Omental fat pad (tissue), 4 donors: ENCODE measurements around the gene CYP4F8. TPM values are rescaled to one million over a fixed set of nuclear protein-coding genes. Genes with fewer than 3 reads are reported as not detected.

Source experiments
- ATAC-seq: fragments of 150-250 bp; one replicate; pipeline ENCODE4 v1.9.1; 2016; ENCODE audit warnings: mild to moderate bottlenecking, moderate library complexity; ENCODE audit not compliant: low FRiP score
- DNase-seq: peaks from one replicate; pipeline ENCODE4 v3.0.0-alpha.2; 2019; ENCODE audit warnings: low spot score
- total RNA-seq, 4 donors: library from RNA; depleted of rRNA; stranded (reverse); fragments of >200 nt; gene quantifications; one replicate each; pipeline ENCODE4 v1.1.0, GENCODE V29; 2016
- TF ChIP-seq, protein P1 (sequence below), 3 donors: fragments of 450-650 bp; IDR thresholded peaks; one replicate each; pipeline ENCODE4 v1.5.1; 2016 to 2017; ENCODE audit warnings: antibody characterized with exemption in 3 of 3, mild to moderate bottlenecking in 3 of 3, moderate library complexity in 2 of 3

Gene CYP4F8
- total RNA-seq, 4 donors from 2014 or later, result not detected

DNA sequence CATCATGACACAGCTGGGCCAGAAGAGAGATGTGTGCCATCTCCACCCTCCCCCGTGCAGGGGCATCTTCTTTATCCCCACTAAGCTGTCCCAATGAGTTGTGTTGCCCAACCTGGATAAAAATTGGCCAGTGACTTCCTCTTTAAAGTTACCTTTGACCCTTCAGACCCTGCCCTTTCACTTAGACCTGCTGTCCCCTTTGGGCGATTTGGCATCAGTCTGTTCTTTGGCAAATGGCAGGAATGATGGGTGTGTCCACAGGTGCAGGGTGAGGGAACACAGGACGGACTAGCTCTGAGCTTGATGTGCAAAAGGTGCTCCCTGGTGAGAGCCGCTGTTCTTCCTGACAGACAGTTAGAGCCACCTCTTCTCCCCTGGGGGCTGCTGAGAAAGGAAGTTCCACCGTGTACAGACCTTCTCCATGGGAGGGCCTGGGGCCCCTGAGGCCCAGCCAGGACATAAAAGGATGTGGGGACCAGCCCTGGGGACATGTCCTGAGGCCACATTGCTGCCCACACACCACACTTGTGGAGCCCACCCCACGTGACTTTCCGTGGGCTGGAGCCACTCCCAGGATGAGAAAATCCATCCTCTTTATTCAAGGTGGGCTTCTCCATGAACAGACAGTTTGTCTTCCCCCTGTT is 1.7 kb downstream of the CYP4F8 start:
- TF ChIP-seq, protein P1, sequence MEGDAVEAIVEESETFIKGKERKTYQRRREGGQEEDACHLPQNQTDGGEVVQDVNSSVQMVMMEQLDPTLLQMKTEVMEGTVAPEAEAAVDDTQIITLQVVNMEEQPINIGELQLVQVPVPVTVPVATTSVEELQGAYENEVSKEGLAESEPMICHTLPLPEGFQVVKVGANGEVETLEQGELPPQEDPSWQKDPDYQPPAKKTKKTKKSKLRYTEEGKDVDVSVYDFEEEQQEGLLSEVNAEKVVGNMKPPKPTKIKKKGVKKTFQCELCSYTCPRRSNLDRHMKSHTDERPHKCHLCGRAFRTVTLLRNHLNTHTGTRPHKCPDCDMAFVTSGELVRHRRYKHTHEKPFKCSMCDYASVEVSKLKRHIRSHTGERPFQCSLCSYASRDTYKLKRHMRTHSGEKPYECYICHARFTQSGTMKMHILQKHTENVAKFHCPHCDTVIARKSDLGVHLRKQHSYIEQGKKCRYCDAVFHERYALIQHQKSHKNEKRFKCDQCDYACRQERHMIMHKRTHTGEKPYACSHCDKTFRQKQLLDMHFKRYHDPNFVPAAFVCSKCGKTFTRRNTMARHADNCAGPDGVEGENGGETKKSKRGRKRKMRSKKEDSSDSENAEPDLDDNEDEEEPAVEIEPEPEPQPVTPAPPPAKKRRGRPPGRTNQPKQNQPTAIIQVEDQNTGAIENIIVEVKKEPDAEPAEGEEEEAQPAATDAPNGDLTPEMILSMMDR (IDR thresholded peaks at IDR 0.05), result no peak
- DNase-seq (no peak), ATAC-seq (no peak)

DNA sequence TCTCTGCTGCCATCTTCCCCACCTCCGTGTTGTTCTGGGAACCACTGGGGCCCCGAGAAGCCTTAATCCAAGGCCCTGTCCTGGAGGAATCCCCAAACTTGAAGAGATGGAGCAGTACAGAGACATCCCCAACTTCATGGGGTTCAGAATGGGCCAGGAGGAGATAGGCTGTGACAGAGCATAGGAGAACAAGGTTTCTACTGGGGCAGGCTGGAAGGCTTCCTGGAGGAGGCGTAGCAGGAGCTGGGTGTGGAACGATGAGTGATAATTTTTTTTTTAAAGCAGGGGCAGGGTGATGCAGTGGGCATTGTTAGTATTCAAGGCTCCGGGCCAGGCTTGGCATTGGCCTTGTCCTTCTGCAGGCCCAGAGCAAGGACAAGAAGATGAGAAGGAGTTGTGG is 3.3 kb downstream of the CYP4F8 start:
- TF ChIP-seq, protein P1 (IDR thresholded peaks at IDR 0.05), result no peak
- DNase-seq (no peak), ATAC-seq (no peak)

DNA sequence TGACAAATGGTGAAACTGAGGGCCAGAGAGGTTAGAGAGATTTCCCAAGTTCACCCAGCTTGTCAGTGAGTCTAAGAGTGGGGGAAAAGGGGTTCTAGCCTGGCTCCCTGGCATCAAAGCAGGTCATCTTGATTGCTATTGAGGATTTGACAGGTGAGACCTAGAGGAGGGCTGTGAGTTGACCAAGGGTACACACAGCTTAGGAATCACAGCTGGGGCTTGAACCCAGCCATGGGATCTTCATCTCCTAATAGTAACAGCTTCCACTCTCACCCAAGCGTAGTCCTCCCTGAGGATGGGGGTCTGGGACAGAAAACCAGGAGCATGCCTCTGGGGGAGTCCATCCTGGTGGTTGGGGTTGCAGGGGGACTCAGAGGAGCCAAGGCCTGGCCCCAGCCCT is 6.8 kb downstream of the CYP4F8 start:
- no peak for DNase-seq
- no peak for ATAC-seq
- TF ChIP-seq, protein P1 (IDR thresholded peaks at IDR 0.05), result no peak

DNA sequence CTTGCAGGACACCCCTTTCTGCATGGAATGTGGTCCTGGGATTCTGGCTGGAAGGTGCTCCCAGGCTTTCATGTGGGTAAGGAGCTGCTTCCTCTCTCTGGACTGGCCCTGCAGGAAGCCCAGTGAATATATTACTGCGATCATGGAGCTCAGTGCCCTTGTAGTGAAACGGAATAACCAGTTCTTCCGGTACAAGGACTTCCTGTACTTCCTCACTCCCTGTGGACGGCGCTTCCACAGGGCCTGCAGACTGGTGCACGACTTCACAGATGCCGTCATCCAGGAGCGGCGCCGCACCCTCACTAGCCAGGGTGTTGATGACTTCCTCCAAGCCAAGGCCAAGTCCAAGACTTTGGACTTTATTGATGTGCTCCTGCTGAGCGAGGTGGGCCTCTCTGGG is 8.0 kb downstream of the CYP4F8 start:
- no peak for DNase-seq
- TF ChIP-seq, protein P1 (IDR thresholded peaks at IDR 0.05), result no peak
- no peak for ATAC-seq

DNA sequence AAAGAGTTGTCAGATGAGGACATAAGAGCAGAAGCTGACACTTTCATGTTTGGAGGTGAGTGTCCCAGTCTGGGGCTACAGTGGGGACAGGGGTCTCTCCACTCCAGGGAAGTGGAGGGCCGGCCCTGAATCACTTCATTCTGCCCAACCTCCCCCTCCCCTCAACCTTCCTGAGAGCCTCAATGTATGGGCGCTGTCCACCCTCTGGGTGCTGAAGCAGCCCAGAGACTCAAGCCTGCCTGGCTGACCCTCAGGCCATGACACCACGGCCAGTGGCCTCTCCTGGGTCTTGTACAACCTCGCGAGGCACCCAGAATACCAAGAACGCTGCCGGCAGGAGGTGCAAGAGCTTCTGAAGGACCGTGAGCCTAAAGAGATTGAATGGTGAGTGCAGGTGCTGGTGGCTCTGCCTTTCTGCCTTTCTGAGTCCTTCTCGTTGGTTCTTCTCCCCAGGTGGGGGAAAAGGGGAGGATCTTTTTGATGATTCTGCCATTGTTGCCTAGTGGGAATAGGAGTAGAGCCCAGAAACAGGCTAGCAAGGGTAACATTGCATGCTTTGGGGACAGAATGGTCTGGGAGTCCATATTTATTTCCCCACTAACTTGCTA is 8.8 kb downstream of the CYP4F8 start:
- TF ChIP-seq, protein P1 (IDR thresholded peaks at IDR 0.05), result no peak
- no peak for DNase-seq
- no peak for ATAC-seq

DNA sequence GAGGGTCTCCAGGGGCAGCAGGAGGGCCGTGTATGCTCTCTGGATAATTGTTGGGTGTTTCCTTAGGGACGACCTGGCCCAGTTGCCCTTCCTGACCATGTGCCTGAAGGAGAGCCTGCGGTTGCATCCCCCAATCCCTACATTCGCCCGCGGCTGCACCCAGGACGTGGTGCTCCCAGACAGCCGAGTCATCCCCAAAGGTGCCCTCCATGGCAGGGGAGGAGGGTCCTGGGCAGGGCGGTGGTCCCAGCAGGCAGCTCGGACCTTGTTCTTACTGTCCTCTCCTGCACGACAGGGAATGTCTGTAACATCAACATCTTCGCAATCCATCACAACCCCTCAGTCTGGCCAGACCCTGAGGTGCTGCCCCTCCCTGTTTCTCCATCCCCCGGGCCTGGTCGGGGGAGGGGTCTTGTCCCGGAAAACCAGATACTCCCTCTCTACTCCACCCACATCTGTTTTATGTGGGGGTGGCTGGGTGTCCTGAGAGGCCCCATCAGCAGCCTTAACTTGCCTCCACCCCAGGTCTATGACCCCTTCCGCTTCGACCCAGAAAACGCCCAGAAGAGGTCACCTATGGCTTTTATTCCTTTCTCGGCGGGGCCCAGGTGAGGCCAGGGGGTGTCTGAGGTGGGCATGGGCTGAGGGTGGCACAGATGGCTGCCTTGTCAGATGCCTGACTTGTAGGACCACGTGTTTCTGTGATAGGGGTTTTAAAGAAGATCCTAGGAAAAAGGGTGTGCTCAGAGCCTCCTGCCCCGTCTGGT is 13.4 kb downstream of the CYP4F8 start:
- ATAC-seq (no peak), DNase-seq (no peak)
- TF ChIP-seq, protein P1 (IDR thresholded peaks at IDR 0.05), result no peak
